Measurements from ENCODE around the gene CLDN11.

Gene CLDN11

GRCh38 chr3:170473358-170473757, 54.7 kb downstream of the CLDN11 start:
- no peak for FAIRE-seq

- no peak for FAIRE-seq
Measured at GRCh38 chr3:170475092-170475685, 56.5 kb downstream of the CLDN11 start.

- FAIRE-seq: no peak
Measured at GRCh38 chr3:170476291-170476690, 57.6 kb downstream of the CLDN11 start.

GRCh38 chr3:170477395-170477794, 58.7 kb downstream of the CLDN11 start:
- FAIRE-seq: no peak

- FAIRE-seq: no peak
Measured at GRCh38 chr3:170480111-170480510, 61.4 kb downstream of the CLDN11 start.

- FAIRE-seq: no peak
Measured at GRCh38 chr3:170482199-170482598, 63.5 kb downstream of the CLDN11 start.

- no peak for FAIRE-seq
Measured at GRCh38 chr3:170483485-170484262, 65.0 kb downstream of the CLDN11 start.

All from G401.6 (cell line).